ENCODE data around the gene GLCE. TPM values are rescaled to one million over a fixed set of nuclear protein-coding genes. Genes with fewer than 3 reads are reported as not detected.

GLCE gene
- total RNA-seq, 1 experiment from 2014 or later = 10.2 TPM

DNA sequence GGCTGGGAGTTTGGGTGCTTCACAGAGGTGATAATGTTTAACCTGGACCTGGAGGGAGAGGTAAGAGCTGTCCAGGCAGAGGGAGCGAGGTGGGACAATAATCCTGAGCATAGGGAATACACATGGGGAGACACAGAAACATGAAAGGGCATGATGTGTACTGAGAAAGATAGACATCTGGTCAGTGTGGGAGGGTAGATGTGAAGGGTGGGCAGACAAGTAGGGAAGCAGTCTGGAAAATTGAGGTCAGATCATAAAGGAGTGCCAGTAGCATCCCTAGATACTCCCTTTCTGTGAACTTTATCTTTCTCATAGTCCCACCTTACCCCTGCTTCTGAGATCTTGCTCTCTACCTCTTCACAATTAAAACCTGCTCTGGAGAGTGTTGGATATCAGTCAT lies 12.0 kb upstream of the GLCE start:
- ChIA-PET POLR2A (no interaction called here), CTCF (no interaction called here)
- H3K36me3 ChIP-seq (ENCODE audit: control insufficient read depth, insufficient read depth, low read length) = no peaks in the 10 kb centered on the region
- Mint-ChIP-seq H3K4me3 (ENCODE audit: unreplicated experiment) (no peak overlapping the region), H3K27ac (ENCODE audit: unreplicated experiment) (no peak overlapping the region), H3K27me3 (ENCODE audit: insufficient read depth, unreplicated experiment) (peaks cover 5% of the 10 kb centered on the region), H3K9me3 (ENCODE audit: unreplicated experiment) (no peaks in the 10 kb centered on the region), H3K4me1 (ENCODE audit: low read depth, unreplicated experiment) (peaks cover 14% of the 10 kb centered on the region), H3K36me3 (ENCODE audit: insufficient read depth, unreplicated experiment) (no peaks in the 10 kb centered on the region)
- H3K27me3 ChIP-seq (replicated peaks; ENCODE audit: control insufficient read depth, insufficient read depth, low read length) = no peaks in the 10 kb centered on the region; the same call in 1 of the 2 replicates
- 0 out of 2 replicates have a peak, but pooled peaks cover 2% of the 10 kb centered on the region for H3K4me1 ChIP-seq
- no TSS peak for BruUV-seq (replicated peaks)
- intact Hi-C loops (cut with micrococcal nuclease; ENCODE audit: unreplicated experiment) = no loop called here
- H3K9me3 ChIP-seq = no peaks in the 10 kb centered on the region
- no peak overlapping the region for H3K4me3 ChIP-seq (ENCODE audit: low read depth, low read length)
- TF ChIP-seq, protein P1, sequence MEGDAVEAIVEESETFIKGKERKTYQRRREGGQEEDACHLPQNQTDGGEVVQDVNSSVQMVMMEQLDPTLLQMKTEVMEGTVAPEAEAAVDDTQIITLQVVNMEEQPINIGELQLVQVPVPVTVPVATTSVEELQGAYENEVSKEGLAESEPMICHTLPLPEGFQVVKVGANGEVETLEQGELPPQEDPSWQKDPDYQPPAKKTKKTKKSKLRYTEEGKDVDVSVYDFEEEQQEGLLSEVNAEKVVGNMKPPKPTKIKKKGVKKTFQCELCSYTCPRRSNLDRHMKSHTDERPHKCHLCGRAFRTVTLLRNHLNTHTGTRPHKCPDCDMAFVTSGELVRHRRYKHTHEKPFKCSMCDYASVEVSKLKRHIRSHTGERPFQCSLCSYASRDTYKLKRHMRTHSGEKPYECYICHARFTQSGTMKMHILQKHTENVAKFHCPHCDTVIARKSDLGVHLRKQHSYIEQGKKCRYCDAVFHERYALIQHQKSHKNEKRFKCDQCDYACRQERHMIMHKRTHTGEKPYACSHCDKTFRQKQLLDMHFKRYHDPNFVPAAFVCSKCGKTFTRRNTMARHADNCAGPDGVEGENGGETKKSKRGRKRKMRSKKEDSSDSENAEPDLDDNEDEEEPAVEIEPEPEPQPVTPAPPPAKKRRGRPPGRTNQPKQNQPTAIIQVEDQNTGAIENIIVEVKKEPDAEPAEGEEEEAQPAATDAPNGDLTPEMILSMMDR (IDR thresholded peaks at IDR 0.05; ENCODE audit: insufficient read depth in 1 of 2, low read depth in 1 of 2, low read length in 1 of 2, severe bottlenecking in 1 of 2, unreplicated experiment in 1 of 2) = no peak
- no peak for DNase-seq

DNA sequence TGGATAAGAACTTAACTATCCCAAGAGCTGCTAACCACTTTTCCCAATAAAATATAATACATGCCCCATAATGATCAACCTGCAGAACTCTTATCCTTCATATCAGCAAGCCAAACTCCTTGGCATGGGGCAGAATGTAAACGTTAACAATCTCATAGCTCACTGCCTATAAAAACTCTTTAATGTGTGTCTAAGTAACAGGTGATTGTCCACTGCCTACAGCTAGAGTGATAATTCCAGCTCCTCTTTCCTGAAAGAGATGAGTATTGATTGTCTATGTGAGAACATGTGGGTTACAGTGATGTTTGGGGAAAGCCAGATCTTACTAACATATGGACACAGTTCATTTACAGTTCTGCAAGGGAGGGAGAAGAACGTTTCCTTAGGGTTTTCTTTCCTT lies 11.3 kb upstream of the GLCE start:
- Mint-ChIP-seq H3K4me1 (ENCODE audit: low read depth, unreplicated experiment) (peaks cover 7% of the 10 kb centered on the region), H3K36me3 (ENCODE audit: insufficient read depth, unreplicated experiment) (no peaks in the 10 kb centered on the region), H3K4me3 (ENCODE audit: unreplicated experiment) (no peak overlapping the region), H3K27me3 (ENCODE audit: insufficient read depth, unreplicated experiment) (peaks cover 5% of the 10 kb centered on the region), H3K9me3 (ENCODE audit: unreplicated experiment) (no peaks in the 10 kb centered on the region), H3K27ac (ENCODE audit: unreplicated experiment) (no peak overlapping the region)
- TF ChIP-seq, protein P1 (IDR thresholded peaks at IDR 0.05; ENCODE audit: insufficient read depth in 1 of 2, low read depth in 1 of 2, low read length in 1 of 2, severe bottlenecking in 1 of 2, unreplicated experiment in 1 of 2) = no peak
- H3K4me3 ChIP-seq (ENCODE audit: low read depth, low read length) = no peak overlapping the region
- no TSS peak for BruUV-seq (replicated peaks)
- H3K36me3 ChIP-seq (ENCODE audit: control insufficient read depth, insufficient read depth, low read length) = no peaks in the 10 kb centered on the region
- H3K4me1 ChIP-seq = no peaks in the 10 kb centered on the region
- no peak for DNase-seq
- ChIA-PET POLR2A (no interaction called here), CTCF (no interaction called here)
- no peaks in the 10 kb centered on the region for H3K9me3 ChIP-seq
- intact Hi-C loops (cut with micrococcal nuclease; ENCODE audit: unreplicated experiment) = no loop called here
- H3K27me3 ChIP-seq (replicated peaks; ENCODE audit: control insufficient read depth, insufficient read depth, low read length) = no peaks in the 10 kb centered on the region; the same call in 1 of the 2 replicates

DNA sequence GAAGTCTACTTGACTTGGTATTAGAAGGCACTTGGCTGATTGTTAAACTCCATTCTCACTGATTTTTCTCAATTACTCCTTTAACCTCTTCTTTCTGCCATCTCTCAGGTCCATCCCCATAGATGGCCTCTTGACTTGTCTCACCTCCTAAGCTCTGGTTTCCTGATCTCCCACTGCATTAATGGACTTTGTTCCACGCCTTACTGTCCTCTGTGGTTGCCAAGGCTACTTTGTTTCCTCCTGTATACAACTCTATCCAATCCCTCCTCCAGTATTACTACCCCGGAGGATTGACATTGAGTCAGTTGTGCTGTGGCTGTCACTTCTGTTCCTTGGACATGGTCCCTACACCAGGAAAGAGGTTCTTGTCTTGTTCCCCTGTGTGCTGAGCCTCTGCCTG lies 10.6 kb upstream of the GLCE start:
- POLR2A ChIA-PET = no interaction called here
- Histone ChIP-seq H3K4me3 (ENCODE audit: low read depth, low read length) (no peak overlapping the region), H3K9me3 (no peaks in the 10 kb centered on the region), H3K36me3 (ENCODE audit: control insufficient read depth, insufficient read depth, low read length) (no peaks in the 10 kb centered on the region), H3K4me1 (no peaks in the 10 kb centered on the region), H3K27me3 (replicated peaks; ENCODE audit: control insufficient read depth, insufficient read depth, low read length) (no peaks in the 10 kb centered on the region; the same call in 1 of the 2 replicates)
- Mint-ChIP-seq H3K27me3 (ENCODE audit: insufficient read depth, unreplicated experiment) (peaks cover 7% of the 10 kb centered on the region), H3K4me3 (ENCODE audit: unreplicated experiment) (no peak overlapping the region), H3K27ac (ENCODE audit: unreplicated experiment) (no peak overlapping the region), H3K36me3 (ENCODE audit: insufficient read depth, unreplicated experiment) (no peaks in the 10 kb centered on the region), H3K4me1 (ENCODE audit: low read depth, unreplicated experiment) (peaks cover 7% of the 10 kb centered on the region), H3K9me3 (ENCODE audit: unreplicated experiment) (no peaks in the 10 kb centered on the region)
- BruUV-seq (replicated peaks) = no TSS peak
- intact Hi-C loops (cut with micrococcal nuclease; ENCODE audit: unreplicated experiment) = no loop called here
- TF ChIP-seq, protein P1 (IDR thresholded peaks at IDR 0.05; ENCODE audit: insufficient read depth in 1 of 2, low read depth in 1 of 2, low read length in 1 of 2, severe bottlenecking in 1 of 2, unreplicated experiment in 1 of 2) = no peak
- CTCF ChIA-PET = interaction anchor here (0.9 kb wide), 1 partner anchor 245 kb away, joined by 3 read pairs; no protein-coding TSS in a partner anchor
- no peak for DNase-seq
